HFFc6 (cell line): Measurements from ENCODE around the gene ERCC2. TPM values are rescaled to one million over a fixed set of nuclear protein-coding genes. Genes with fewer than 3 reads are reported as not detected.
"Not testable (repeated sequence)": the region's sequence is repeated elsewhere in the genome, so short reads cannot be mapped to it uniquely, and the experiment has no call there.

ENCODE experiments used
- DNase-seq: peaks from one replicate; pipeline ENCODE4 v3.0.0-alpha.2; 2018
- H3K27ac Mint-ChIP-seq: 2 replicates; pipeline ENCODE4 v1.8.0; 2020; ENCODE audit warnings: mild to moderate bottlenecking, mixed read lengths
- H3K27me3 Mint-ChIP-seq: 2 replicates; pipeline ENCODE4 v1.8.0; 2021; ENCODE audit warnings: mild to moderate bottlenecking, moderate library complexity, mixed read lengths; ENCODE audit not compliant: insufficient read depth
- H3K36me3 Mint-ChIP-seq: 2 replicates; pipeline ENCODE4 v1.8.0; 2021; ENCODE audit warnings: low read depth, mixed read lengths
- H3K4me1 Mint-ChIP-seq: 2 replicates; pipeline ENCODE4 v1.8.0; 2020; ENCODE audit warnings: low read depth, mixed read lengths
- H3K4me3 Mint-ChIP-seq: 2 replicates; pipeline ENCODE4 v1.8.0; 2020; ENCODE audit warnings: mild to moderate bottlenecking, moderate library complexity, mixed read lengths
- H3K9me3 Mint-ChIP-seq: 2 replicates; pipeline ENCODE4 v1.8.0; 2020; ENCODE audit warnings: mild to moderate bottlenecking, mixed read lengths
- total RNA-seq, 6 experiments: library from RNA; stranded (reverse); fragmentation: NEBNext Ultra II Directional; extraction: Animal tissue kit (Norgen Biotek cat#: 25700); gene quantifications; 2 replicates in 1 of 6; 3 replicates in 5 of 6; pipeline ENCODE4 v1.2.3, GENCODE V29; 2021
- TF ChIP-seq, protein P1 (sequence below): fragments of 200-600 bp; sonication (generic); IDR thresholded peaks from 2 replicates; pipeline ENCODE4 v1.5.0; 2021; ENCODE audit warnings: antibody characterized with exemption, mild to moderate bottlenecking

The ERCC2 gene
- total RNA-seq, 6 experiments from 2014 or later, result 80.2 to 108 (median 87.8) TPM

DNA sequence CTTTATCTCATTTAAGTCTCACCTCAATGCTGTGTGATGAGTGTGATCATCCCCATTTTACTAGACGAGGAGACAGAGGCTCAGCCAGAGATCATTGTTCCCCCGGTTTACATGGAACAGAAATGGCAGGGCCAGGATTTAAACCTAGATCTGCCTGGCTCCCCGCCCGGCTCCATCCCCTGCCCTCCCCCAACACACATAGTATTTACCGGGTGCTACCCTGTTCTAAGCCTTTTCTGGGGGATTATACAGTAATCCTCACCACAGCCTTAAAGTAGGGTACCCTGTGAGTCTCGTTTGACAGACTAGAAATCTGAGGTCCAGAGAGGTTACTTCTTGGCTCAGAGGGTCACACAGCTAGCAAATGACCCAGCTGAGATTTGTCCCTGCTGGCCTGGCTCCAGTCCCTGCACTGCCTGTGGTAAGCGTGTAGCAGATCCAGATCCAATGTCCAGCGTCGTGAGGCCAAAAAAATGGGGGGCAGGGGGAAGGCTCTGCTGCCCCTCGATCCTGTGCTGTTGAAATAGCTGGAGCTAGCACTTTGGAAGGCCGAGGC, 33.6 kb downstream of the ERCC2 start:
- TF ChIP-seq, protein P1, sequence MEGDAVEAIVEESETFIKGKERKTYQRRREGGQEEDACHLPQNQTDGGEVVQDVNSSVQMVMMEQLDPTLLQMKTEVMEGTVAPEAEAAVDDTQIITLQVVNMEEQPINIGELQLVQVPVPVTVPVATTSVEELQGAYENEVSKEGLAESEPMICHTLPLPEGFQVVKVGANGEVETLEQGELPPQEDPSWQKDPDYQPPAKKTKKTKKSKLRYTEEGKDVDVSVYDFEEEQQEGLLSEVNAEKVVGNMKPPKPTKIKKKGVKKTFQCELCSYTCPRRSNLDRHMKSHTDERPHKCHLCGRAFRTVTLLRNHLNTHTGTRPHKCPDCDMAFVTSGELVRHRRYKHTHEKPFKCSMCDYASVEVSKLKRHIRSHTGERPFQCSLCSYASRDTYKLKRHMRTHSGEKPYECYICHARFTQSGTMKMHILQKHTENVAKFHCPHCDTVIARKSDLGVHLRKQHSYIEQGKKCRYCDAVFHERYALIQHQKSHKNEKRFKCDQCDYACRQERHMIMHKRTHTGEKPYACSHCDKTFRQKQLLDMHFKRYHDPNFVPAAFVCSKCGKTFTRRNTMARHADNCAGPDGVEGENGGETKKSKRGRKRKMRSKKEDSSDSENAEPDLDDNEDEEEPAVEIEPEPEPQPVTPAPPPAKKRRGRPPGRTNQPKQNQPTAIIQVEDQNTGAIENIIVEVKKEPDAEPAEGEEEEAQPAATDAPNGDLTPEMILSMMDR, result no peak
- H3K27ac Mint-ChIP-seq, result no peak overlapping the region
- peaks cover 4% of the 10 kb centered on the region for H3K27me3 Mint-ChIP-seq
- H3K9me3 Mint-ChIP-seq, result no peaks in the 10 kb centered on the region
- peaks cover 5% of the 10 kb centered on the region; the same call in 1 of the 2 replicates for H3K4me1 Mint-ChIP-seq
- DNase-seq, result no peak
- no peaks in the 10 kb centered on the region for H3K36me3 Mint-ChIP-seq
- H3K4me3 Mint-ChIP-seq, result no peak overlapping the region

DNA sequence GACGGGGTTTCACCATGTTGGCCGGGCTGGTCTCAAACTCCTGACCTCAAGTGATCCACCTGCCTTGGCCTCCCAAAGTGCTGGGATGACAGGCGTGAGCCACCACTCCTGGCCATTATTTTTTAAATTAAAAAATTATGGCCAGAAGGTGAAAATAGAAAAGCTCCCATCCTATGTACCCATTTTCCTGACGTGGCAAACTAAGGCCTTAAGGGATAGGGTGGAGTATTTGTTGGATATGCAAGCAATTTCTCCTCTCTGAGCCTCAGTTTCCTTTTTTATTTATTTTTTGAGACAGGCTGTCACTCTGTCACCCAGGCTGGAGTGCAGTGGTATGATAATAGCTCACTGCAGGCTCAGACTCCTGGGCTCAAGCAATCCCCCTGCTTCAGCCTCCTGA, 35.5 kb downstream of the ERCC2 start:
- H3K27me3 Mint-ChIP-seq, H3K9me3 Mint-ChIP-seq, H3K27ac Mint-ChIP-seq: not testable (repeated sequence)

DNA sequence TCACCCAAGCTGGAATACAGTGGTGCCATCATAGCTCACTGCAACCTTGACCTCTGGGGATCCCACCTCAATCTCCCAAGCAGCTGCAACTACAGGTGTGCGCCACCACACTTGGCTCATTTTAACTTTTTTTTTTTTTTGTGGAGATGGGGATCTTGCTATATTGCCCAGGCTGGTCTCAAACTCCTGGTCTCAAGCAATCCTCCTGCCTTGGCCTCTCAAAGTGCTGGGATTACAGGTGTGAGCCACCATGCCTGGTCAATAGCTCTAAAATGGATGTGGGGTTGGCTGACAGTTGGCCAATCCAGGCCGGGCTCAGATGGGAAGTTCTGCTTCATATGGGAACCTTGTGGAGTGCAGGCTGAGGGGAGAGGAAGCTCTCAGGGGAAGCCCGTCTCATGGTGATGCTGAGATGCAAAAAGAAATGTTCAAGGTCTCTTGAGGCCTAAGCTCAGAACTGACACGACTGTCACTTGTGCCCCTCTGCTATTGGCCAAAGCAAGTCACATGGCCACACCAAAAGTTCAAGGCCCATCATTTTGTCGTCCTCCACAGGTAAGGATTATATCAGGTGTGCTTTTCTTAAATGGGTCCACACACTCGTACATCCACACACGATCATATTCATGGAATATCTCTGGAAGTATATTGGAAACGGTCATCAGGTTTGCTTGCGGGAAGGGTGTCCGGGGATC, 36.6 kb downstream of the ERCC2 start:
- Mint-ChIP-seq H3K27ac (no peak overlapping the region), H3K4me3 (no peak overlapping the region), H3K9me3 (no peaks in the 10 kb centered on the region), H3K27me3 (peaks cover 5% of the 10 kb centered on the region; the same call in 1 of the 2 replicates), H3K4me1 (peaks cover 5% of the 10 kb centered on the region; the same call in 1 of the 2 replicates), H3K36me3 (no peaks in the 10 kb centered on the region)
- TF ChIP-seq, protein P1, result no peak
- no peak for DNase-seq

More for the DNA sequence above, 35.5 kb downstream of the ERCC2 start:
- DNase-seq, H3K4me3 Mint-ChIP-seq, H3K36me3 Mint-ChIP-seq, H3K4me1 Mint-ChIP-seq: not testable (repeated sequence)

DNA sequence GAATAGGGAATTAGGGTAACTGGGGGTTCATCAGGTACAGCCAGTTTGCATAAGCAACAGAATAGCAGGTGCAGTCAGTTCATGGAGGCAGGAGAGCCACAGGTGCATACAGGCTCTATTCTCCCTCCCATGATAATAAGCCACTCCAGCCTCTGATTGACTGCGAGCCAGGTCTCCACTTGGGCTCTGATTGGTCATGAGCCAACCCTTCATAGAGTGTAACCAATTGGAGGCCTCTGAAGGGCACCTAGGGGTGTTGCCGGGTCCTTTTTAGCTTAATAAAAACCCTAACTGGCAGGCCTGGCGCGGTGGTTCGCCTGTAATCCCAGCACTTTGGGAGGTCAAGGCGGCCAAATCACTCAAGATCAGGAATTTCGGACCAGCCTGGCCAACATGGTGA, 39.0 kb downstream of the ERCC2 start:
- Mint-ChIP-seq H3K27me3 (peaks cover 5% of the 10 kb centered on the region), H3K36me3 (no peaks in the 10 kb centered on the region), H3K9me3 (no peaks in the 10 kb centered on the region), H3K4me3 (no peak overlapping the region), H3K4me1 (peaks cover 2% of the 10 kb centered on the region; the same call in 1 of the 2 replicates), H3K27ac (no peak overlapping the region)
- DNase-seq, result no peak
- TF ChIP-seq, protein P1, result no peak

DNA sequence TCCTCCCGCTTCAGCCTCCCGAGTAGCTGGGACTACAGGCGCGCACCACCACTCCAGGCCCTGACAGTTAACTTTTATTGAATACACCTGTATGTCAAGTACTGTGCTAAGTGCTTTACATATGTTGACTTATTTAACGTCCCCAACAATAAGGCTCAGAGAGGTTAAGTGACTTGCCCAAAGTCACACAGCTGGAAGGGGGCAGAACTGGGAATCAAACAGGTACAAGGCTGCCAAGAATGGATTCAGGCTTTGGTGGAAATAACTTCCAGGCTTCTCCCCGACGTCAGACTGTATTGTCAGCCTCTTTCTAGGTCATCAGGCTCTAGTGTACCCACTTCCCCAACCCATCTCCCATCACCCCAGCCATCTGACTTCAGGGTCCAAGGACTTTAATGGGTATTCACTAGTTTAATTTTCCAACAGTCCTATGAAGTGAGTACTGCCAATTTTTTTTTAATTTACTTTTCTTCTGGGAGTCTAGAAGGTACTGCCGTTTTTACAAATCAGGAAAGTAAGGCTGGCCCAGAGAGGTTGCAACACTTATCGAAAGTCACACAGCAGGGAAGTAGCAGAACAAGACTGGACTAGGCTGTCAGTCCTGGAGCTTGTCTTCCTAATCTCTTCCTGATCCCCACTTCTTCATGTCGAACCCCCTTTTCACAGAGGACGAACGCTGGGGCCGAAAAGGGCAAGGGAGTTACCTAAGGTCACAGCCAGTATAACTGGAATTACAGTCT, 42.8 kb downstream of the ERCC2 start:
- H3K27me3 Mint-ChIP-seq, result peaks cover 7% of the 10 kb centered on the region

More for the DNA sequence above, 42.8 kb downstream of the ERCC2 start:
- no peaks in the 10 kb centered on the region for H3K9me3 Mint-ChIP-seq
- TF ChIP-seq, protein P1, result no peak
- peaks cover 7% of the 10 kb centered on the region; the same call in 1 of the 2 replicates for H3K4me1 Mint-ChIP-seq
- no peak overlapping the region for H3K4me3 Mint-ChIP-seq
- no peak for DNase-seq
- no peaks in the 10 kb centered on the region for H3K36me3 Mint-ChIP-seq
- no peak overlapping the region for H3K27ac Mint-ChIP-seq
